ENCODE measurements around the gene CACNA1C. TPM values are rescaled to one million over a fixed set of nuclear protein-coding genes. Genes with fewer than 3 reads are reported as not detected.

CACNA1C gene
- total RNA-seq, 2 experiments from 2014 or later = 0.05 to 0.08 TPM

- Histone ChIP-seq H3K4me3 (ENCODE audit: low read length) (no peak overlapping the region), H3K27ac (ENCODE audit: low read depth in 1 of 2, low read length in 2 of 2) (no peak overlapping the region), H3K9me3 (ENCODE audit: control insufficient read depth in 1 of 2, insufficient read depth in 1 of 2, low read length in 2 of 2) (no peaks in the 10 kb centered on the region), H3K4me1 (ENCODE audit: insufficient read depth, low read length) (no peaks in the 10 kb centered on the region), H3K27me3 (ENCODE audit: control insufficient read depth in 1 of 2, insufficient read depth in 2 of 2, low read length in 2 of 2) (peaks cover 0 to 3% of the 10 kb centered on the region in 2 experiments), H3K36me3 (ENCODE audit: insufficient read depth, low read length) (no peaks in the 10 kb centered on the region)
- no peak overlapping the region for H3K4me3 Mint-ChIP-seq
- DNase-seq = peak in 2 of 14 experiments; percentile 41 to 52
- H3K27me3 Mint-ChIP-seq = peaks cover 14% of the 10 kb centered on the region
- ChIA-PET CTCF (no interaction called here), POLR2A (no interaction called here)
- no peak overlapping the region for H3K27ac Mint-ChIP-seq
- no peak for TF ChIP-seq CTCF (IDR thresholded peaks at IDR 0.05)
- intact Hi-C loops (cut with DNase I, micrococcal nuclease) = no loop called here
- ATAC-seq (ENCODE audit: poor library complexity) = no peak
- H3K36me3 Mint-ChIP-seq (ENCODE audit: low read depth) = no peaks in the 10 kb centered on the region
- H3K9me3 Mint-ChIP-seq = no peaks in the 10 kb centered on the region
- no peaks in the 10 kb centered on the region for H3K4me1 Mint-ChIP-seq (ENCODE audit: low read depth)
Measured at GRCh38 chr12:2547273-2548044, 494.7 kb downstream of the CACNA1C start.

GRCh38 chr12:2548081-2548480 is 495.3 kb downstream of the CACNA1C start:
- CTCF ChIA-PET = no interaction called here
- Mint-ChIP-seq H3K9me3 (no peaks in the 10 kb centered on the region), H3K27me3 (peaks cover 14% of the 10 kb centered on the region)

GRCh38 chr12:2550561-2551411 is 498.0 kb downstream of the CACNA1C start:
- DNase-seq = no peak
- no peaks in the 10 kb centered on the region for H3K9me3 Mint-ChIP-seq
- H3K36me3 Mint-ChIP-seq (ENCODE audit: low read depth) = no peaks in the 10 kb centered on the region
- CTCF ChIA-PET = no interaction called here
- H3K4me3 ChIP-seq (ENCODE audit: low read length) = no peak overlapping the region
- intact Hi-C loops (cut with DNase I, micrococcal nuclease) = no loop called here
- no peaks in the 10 kb centered on the region for H3K36me3 ChIP-seq (ENCODE audit: insufficient read depth, low read length)
- no peak for TF ChIP-seq CTCF (IDR thresholded peaks at IDR 0.05)
- no peak overlapping the region for H3K27ac Mint-ChIP-seq
- H3K4me1 ChIP-seq (ENCODE audit: insufficient read depth, low read length) = no peaks in the 10 kb centered on the region
- POLR2A ChIA-PET = no interaction called here
- H3K27me3 ChIP-seq (ENCODE audit: control insufficient read depth in 1 of 2, insufficient read depth in 2 of 2, low read length in 2 of 2) = peaks cover 0 to 3% of the 10 kb centered on the region in 2 experiments
- peaks cover 7% of the 10 kb centered on the region for H3K27me3 Mint-ChIP-seq
- ATAC-seq (ENCODE audit: poor library complexity) = no peak
- H3K27ac ChIP-seq (ENCODE audit: low read depth in 1 of 2, low read length in 2 of 2) = no peak overlapping the region
- H3K9me3 ChIP-seq (ENCODE audit: control insufficient read depth in 1 of 2, insufficient read depth in 1 of 2, low read length in 2 of 2) = no peaks in the 10 kb centered on the region
- no peaks in the 10 kb centered on the region for H3K4me1 Mint-ChIP-seq (ENCODE audit: low read depth)
- H3K4me3 Mint-ChIP-seq = no peak overlapping the region

More at GRCh38 chr12:2548081-2548480, 495.3 kb downstream of the CACNA1C start:
- no peaks in the 10 kb centered on the region for H3K9me3 ChIP-seq (ENCODE audit: control insufficient read depth in 1 of 2, insufficient read depth in 1 of 2, low read length in 2 of 2)
- Mint-ChIP-seq H3K36me3 (ENCODE audit: low read depth) (no peaks in the 10 kb centered on the region), H3K4me1 (ENCODE audit: low read depth) (no peaks in the 10 kb centered on the region), H3K4me3 (no peak overlapping the region), H3K27ac (no peak overlapping the region)
- no peak for ATAC-seq (ENCODE audit: poor library complexity)
- peaks cover 0 to 3% of the 10 kb centered on the region in 2 experiments for H3K27me3 ChIP-seq (ENCODE audit: control insufficient read depth in 1 of 2, insufficient read depth in 2 of 2, low read length in 2 of 2)
- H3K27ac ChIP-seq (ENCODE audit: low read depth in 1 of 2, low read length in 2 of 2) = no peak overlapping the region
- no peaks in the 10 kb centered on the region for H3K4me1 ChIP-seq (ENCODE audit: insufficient read depth, low read length)
- DNase-seq = no peak
- intact Hi-C loops (cut with DNase I, micrococcal nuclease) = no loop called here
- no peaks in the 10 kb centered on the region for H3K36me3 ChIP-seq (ENCODE audit: insufficient read depth, low read length)
- TF ChIP-seq CTCF (IDR thresholded peaks at IDR 0.05) = no peak
- no peak overlapping the region for H3K4me3 ChIP-seq (ENCODE audit: low read length)
- POLR2A ChIA-PET = no interaction called here

Measured in CD4-positive, alpha-beta T cell (primary cell).